Endothelial cell of umbilical vein (primary cell): ENCODE data around the gene IGHMBP2. TPM values are rescaled to one million over a fixed set of nuclear protein-coding genes. Genes with fewer than 3 reads are reported as not detected.

Source experiments
- BruUV-seq: library from RNA; stranded (reverse); fragments of 400-500 nt; replicated peaks from 2 replicates; lab custom pipeline; 2021; lab: Mats Ljungman, UMichigan
- CTCF ChIA-PET: fragments of 300-600, 350-600 bp; sonication (Branson Sonifier 250); formaldehyde crosslinking; loops from one replicate; lab custom pipeline; 2021; ENCODE audit warnings: antibody characterized with exemption, inconsistent platforms; lab: Charles Lee
- POLR2A ChIA-PET: fragments of 300-600, 350-600 bp; sonication (Branson Sonifier 250); formaldehyde crosslinking; loops from one replicate; lab custom pipeline; 2021; ENCODE audit warnings: antibody characterized with exemption, inconsistent platforms; lab: Charles Lee
- DNase-seq: peaks from one replicate; pipeline ENCODE4 v3.0.0-alpha.2; 2011; ENCODE audit warnings: low read depth, low spot score
- FAIRE-seq: peaks from 2 replicates; lab custom pipeline; 2011; peaks lifted over from hg19 to GRCh38; lab: Jason Lieb, UNC
- H2AFZ ChIP-seq: 2 replicates; pipeline ENCODE4 v1.6.0; 2012; ENCODE audit warnings: low read depth, low read length, control low read depth, inconsistent platforms
- H3K27ac ChIP-seq: 2 replicates; pipeline ENCODE4 v1.5.1; 2011; ENCODE audit warnings: low read depth, mild to moderate bottlenecking, control low read depth, low read length, moderate library complexity; ENCODE audit not compliant: insufficient read depth
- H3K27me3 ChIP-seq, 2 experiments: 2 replicates each; pipeline versions ENCODE4 v1.6.0 to v1.6.1; 2011; ENCODE audit warnings: low read length in 2 of 2, mixed read lengths in 1 of 2; ENCODE audit not compliant: control insufficient read depth in 2 of 2, insufficient read depth in 2 of 2
- H3K36me3 ChIP-seq, 2 experiments: 2 replicates in 1 of 2; 3 replicates in 1 of 2; pipeline ENCODE4 v1.5.1; 2011; ENCODE audit warnings: low read length in 2 of 2, mild to moderate bottlenecking in 1 of 2, moderate library complexity in 1 of 2; ENCODE audit not compliant: control insufficient read depth in 2 of 2, insufficient read depth in 2 of 2; ENCODE audit errors: extremely low read depth in 1 of 2
- H3K4me1 ChIP-seq: 3 replicates; pipeline ENCODE4 v1.5.1; 2011; ENCODE audit warnings: mild to moderate bottlenecking, low read length; ENCODE audit not compliant: control insufficient read depth, insufficient read depth; ENCODE audit errors: extremely low read depth
- H3K4me2 ChIP-seq: 2 replicates; pipeline ENCODE4 v1.6.1; 2011; ENCODE audit warnings: low read length, control low read depth, mixed read lengths; ENCODE audit not compliant: insufficient read depth
- H3K4me3 ChIP-seq, 3 experiments: fragments of 200-600 bp in 1 of 3; sonication (generic), shearing (Covaris generic) in 1 of 3; replicated peaks in 1 of 3; 2 replicates each; pipeline ENCODE4 v1.5.1; 2011 to 2016; ENCODE audit warnings: control low read depth in 3 of 3, low read length in 3 of 3, mild to moderate bottlenecking in 2 of 3, inconsistent platforms in 1 of 3, low read depth in 1 of 3, moderate library complexity in 1 of 3; ENCODE audit not compliant: insufficient read depth in 1 of 3
- H3K79me2 ChIP-seq: 2 replicates; pipeline ENCODE4 v1.6.0; 2012; ENCODE audit warnings: low read length, inconsistent platforms; ENCODE audit not compliant: control insufficient read depth, insufficient read depth
- H3K9ac ChIP-seq: replicated peaks from 2 replicates; pipeline ENCODE3; 2011; ENCODE audit warnings: low read length, control low read depth; ENCODE audit not compliant: insufficient read depth; ENCODE audit errors: extremely low read depth
- H3K9me1 ChIP-seq: replicated peaks from 3 replicates; pipeline ENCODE4 v1.6.0; 2011; ENCODE audit warnings: mild to moderate bottlenecking, low read length; ENCODE audit not compliant: control insufficient read depth, insufficient read depth; ENCODE audit errors: extremely low read depth
- H3K9me3 ChIP-seq: replicated peaks from 2 replicates; pipeline ENCODE4 v1.5.1; 2012; ENCODE audit warnings: low read length, inconsistent platforms; ENCODE audit not compliant: control insufficient read depth, insufficient read depth
- H4K20me1 ChIP-seq: replicated peaks from 2 replicates; pipeline ENCODE3; 2011; ENCODE audit warnings: mild to moderate bottlenecking, low read length; ENCODE audit not compliant: control insufficient read depth, insufficient read depth; ENCODE audit errors: extremely low read depth
- EZH2 ChIP-seq: IDR thresholded peaks from 2 replicates; pipeline ENCODE4 v1.6.1; 2012; ENCODE audit warnings: borderline replicate concordance, low read depth, mild to moderate bottlenecking, moderate library complexity, low read length, inconsistent platforms; ENCODE audit not compliant: severe bottlenecking
- FOS ChIP-seq: IDR thresholded peaks from 2 replicates; pipeline ENCODE4 v1.6.1; 2011; ENCODE audit warnings: mild to moderate bottlenecking, low read length, moderate library complexity, borderline replicate concordance; ENCODE audit not compliant: insufficient read depth
- GATA2 ChIP-seq: IDR thresholded peaks from 2 replicates; pipeline ENCODE4 v1.7.0; 2011; ENCODE audit warnings: low read depth, mild to moderate bottlenecking, moderate library complexity, mixed read lengths, low read length; ENCODE audit not compliant: insufficient read length, insufficient read depth
- JUN ChIP-seq: IDR thresholded peaks from 2 replicates; pipeline ENCODE4 v1.6.1; 2011; ENCODE audit warnings: borderline replicate concordance, low read depth; ENCODE audit not compliant: insufficient read length, insufficient read depth
- MYC ChIP-seq: IDR thresholded peaks from one replicate; pipeline ENCODE4 v1.6.1; 2011; ENCODE audit warnings: mild to moderate bottlenecking, low read depth, low read length
- POLR2A ChIP-seq: IDR thresholded peaks from 2 replicates; pipeline ENCODE4 v1.6.1; 2012; ENCODE audit warnings: low read depth, mild to moderate bottlenecking, control low read depth, low read length
- POLR2AphosphoS5 ChIP-seq: IDR thresholded peaks from 2 replicates; pipeline ENCODE4 v1.6.1; 2012; ENCODE audit warnings: low read depth, mild to moderate bottlenecking, control low read depth, low read length, moderate library complexity; ENCODE audit not compliant: insufficient read depth
- dilution Hi-C: fragments of 300-500 bp; cut with MboI; formaldehyde crosslinking; loops from one replicate; pipeline ENCODE4 v1.15.0; 2019; ENCODE audit warnings: low sequenced_read_pairs; ENCODE audit not compliant: extremely low pct_ligation_motif_present
- intact Hi-C: fragments of 100-400 bp; cut with micrococcal nuclease; formaldehyde crosslinking; loops from one replicate; pipeline ENCODE4 v1.10.0; 2022
- polyA plus RNA-seq, 4 experiments: library from polyadenylated mRNA; depleted of rRNA in 3 of 4; stranded (reverse) in 3 of 4; unstranded in 1 of 4; fragments of >200 nt; gene quantifications; 2 replicates each; pipeline versions ENCODE4 v1.2.1 to v1.2.3, GENCODE V29; 2011 to 2012; ENCODE audit warnings: missing spikeins in 1 of 4
- total RNA-seq: library from RNA; stranded (reverse); gene quantifications from 2 replicates; pipeline ENCODE4 v1.2.3, GENCODE V29; 2021
- TF ChIP-seq, protein P1 (sequence below): IDR thresholded peaks from 2 replicates; pipeline ENCODE4 v1.6.1; 2011; ENCODE audit not compliant: insufficient read depth, insufficient read length
- TF ChIP-seq, protein P2 (sequence below), 2 donors: IDR thresholded peaks; 1 replicate in 1 of 2; 2 replicates in 1 of 2; pipeline ENCODE4 v1.5.1; 2011; ENCODE audit warnings: low read length in 2 of 2, mild to moderate bottlenecking in 2 of 2, moderate library complexity in 2 of 2, control low read depth in 1 of 2, inconsistent platforms in 1 of 2, low read depth in 1 of 2; ENCODE audit not compliant: insufficient read depth in 1 of 2; ENCODE audit errors: extremely low read depth in 1 of 2

Gene IGHMBP2
- total and polyA plus RNA-seq, 2 donors (not counting 3 experiments of a cell fraction or from before 2014, with no cell fraction given): 10.9 to 25.1 TPM

DNA sequence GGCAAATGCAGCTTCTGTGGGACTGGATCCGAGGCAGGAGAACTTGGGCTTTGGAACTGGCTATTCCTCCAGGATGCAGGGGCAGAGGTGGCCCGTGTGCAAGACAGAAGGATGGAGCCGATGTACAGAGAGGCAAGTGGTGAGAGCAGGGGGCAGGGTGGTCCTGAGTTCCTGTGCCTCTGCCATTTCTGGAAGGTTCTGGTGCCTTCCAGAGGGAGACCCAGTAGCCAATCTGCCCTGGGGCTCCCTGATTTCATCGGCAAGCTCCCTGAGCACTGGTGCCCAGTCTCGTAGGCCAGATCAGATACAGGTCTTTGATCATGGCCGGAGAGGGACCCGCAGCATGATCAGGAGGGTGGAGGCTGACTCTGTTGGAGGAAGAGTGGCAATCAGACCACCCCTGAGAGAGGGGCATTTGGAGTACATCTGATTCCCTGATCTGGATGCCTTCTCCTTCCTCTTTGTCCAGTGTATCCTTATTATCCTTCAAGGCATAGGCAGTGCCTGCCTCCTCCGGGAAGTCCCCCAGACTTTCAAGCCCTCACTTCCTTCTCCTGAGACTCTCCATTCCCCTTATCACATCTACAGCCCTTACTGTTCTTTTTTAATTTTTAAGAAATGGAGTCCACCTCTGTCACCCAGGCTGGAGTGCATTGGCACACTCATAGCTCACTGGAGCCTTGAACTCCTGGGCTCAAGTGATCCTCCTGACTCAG, 67.4 kb downstream of the IGHMBP2 start:
- no peaks in the 10 kb centered on the region for H3K9me1 ChIP-seq
- TF ChIP-seq, protein P1, sequence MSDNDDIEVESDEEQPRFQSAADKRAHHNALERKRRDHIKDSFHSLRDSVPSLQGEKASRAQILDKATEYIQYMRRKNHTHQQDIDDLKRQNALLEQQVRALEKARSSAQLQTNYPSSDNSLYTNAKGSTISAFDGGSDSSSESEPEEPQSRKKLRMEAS: no peak
- TF ChIP-seq POLR2AphosphoS5 (no peak), JUN (no peak), EZH2 (no peak), MYC (no peak), FOS (no peak), POLR2A (no peak), GATA2 (no peak)
- TF ChIP-seq, protein P2, sequence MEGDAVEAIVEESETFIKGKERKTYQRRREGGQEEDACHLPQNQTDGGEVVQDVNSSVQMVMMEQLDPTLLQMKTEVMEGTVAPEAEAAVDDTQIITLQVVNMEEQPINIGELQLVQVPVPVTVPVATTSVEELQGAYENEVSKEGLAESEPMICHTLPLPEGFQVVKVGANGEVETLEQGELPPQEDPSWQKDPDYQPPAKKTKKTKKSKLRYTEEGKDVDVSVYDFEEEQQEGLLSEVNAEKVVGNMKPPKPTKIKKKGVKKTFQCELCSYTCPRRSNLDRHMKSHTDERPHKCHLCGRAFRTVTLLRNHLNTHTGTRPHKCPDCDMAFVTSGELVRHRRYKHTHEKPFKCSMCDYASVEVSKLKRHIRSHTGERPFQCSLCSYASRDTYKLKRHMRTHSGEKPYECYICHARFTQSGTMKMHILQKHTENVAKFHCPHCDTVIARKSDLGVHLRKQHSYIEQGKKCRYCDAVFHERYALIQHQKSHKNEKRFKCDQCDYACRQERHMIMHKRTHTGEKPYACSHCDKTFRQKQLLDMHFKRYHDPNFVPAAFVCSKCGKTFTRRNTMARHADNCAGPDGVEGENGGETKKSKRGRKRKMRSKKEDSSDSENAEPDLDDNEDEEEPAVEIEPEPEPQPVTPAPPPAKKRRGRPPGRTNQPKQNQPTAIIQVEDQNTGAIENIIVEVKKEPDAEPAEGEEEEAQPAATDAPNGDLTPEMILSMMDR (IDR thresholded peaks at IDR 0.05; ENCODE audit: extremely low read depth in 1 of 2, insufficient read depth in 1 of 2, low read depth in 1 of 2, low read length in 2 of 2): no peak
- no peaks in the 10 kb centered on the region for H3K9me3 ChIP-seq
- no TSS peak for BruUV-seq
- FAIRE-seq (no peak), DNase-seq (no peak)
- no peak overlapping the region for H3K4me2 ChIP-seq
- H3K79me2 ChIP-seq: no peaks in the 10 kb centered on the region
- POLR2A ChIA-PET: no interaction called here
- H3K36me3 ChIP-seq: no peaks in the 10 kb centered on the region
- H3K4me3 ChIP-seq: no peak overlapping the region
- no peak overlapping the region for H2AFZ ChIP-seq
- intact Hi-C loops: no loop called here
- dilution Hi-C loops: no loop called here
- CTCF ChIA-PET: interaction anchor here (1.2 kb wide), 1 partner anchor 9 kb away, joined by 3 read pairs; no protein-coding TSS in a partner anchor
- H3K9ac ChIP-seq: no peak overlapping the region
- no peak overlapping the region for H3K27ac ChIP-seq
- H3K27me3 ChIP-seq: peaks cover 1 to 14% of the 10 kb centered on the region in 2 experiments
- H3K4me1 ChIP-seq: no peaks in the 10 kb centered on the region
- no peaks in the 10 kb centered on the region for H4K20me1 ChIP-seq
